NOMO-1 (cell line): ENCODE measurements around the gene SWAP70.
A peak's percentile ranks its signal among the peaks of the same experiment; 100 is the strongest.

ENCODE experiments used
- DNase-seq, 2 experiments: peaks; one replicate each; lab custom pipeline; 2025; ENCODE audit not compliant: unreplicated experiment in 2 of 2; lab: John Stamatoyannopoulos, UW

The SWAP70 gene

GRCh38 chr11:9651481-9651880 is 12.4 kb upstream of the SWAP70 start:
- no peak for DNase-seq

- DNase-seq: no peak
These were observed 11.8 kb upstream of the SWAP70 start for GRCh38 chr11:9651899-9652748.

GRCh38 chr11:9653871-9654270 is 10.0 kb upstream of the SWAP70 start:
- DNase-seq: no peak

- no peak for DNase-seq
These were observed 7.0 kb upstream of the SWAP70 start for GRCh38 chr11:9656864-9657263.

GRCh38 chr11:9657531-9657930 is 6.3 kb upstream of the SWAP70 start:
- DNase-seq: no peak

- no peak for DNase-seq
These were observed 3.0 kb upstream of the SWAP70 start for GRCh38 chr11:9660886-9661285.

- DNase-seq: peak; percentile 94 to 96
These were observed 1.6 kb upstream of the SWAP70 start for GRCh38 chr11:9662273-9662672.

- peak; percentile 31 to 50 for DNase-seq
These were observed 647 bp downstream of the SWAP70 start for GRCh38 chr11:9664276-9665171.

- no peak for DNase-seq
These were observed 1.9 kb downstream of the SWAP70 start for GRCh38 chr11:9665749-9666148.

GRCh38 chr11:9669954-9670353 is 6.1 kb downstream of the SWAP70 start:
- DNase-seq: no peak

- peak in 1 of 2 experiments; percentile 14 for DNase-seq
These were observed 8.5 kb downstream of the SWAP70 start for GRCh38 chr11:9672288-9672916.

- no peak for DNase-seq
These were observed 9.0 kb downstream of the SWAP70 start for GRCh38 chr11:9672918-9673317.

- DNase-seq: no peak
These were observed 11.8 kb downstream of the SWAP70 start for GRCh38 chr11:9675691-9676090.

- DNase-seq: no peak
These were observed 14.1 kb downstream of the SWAP70 start for GRCh38 chr11:9677951-9678350.

- DNase-seq: no peak
These were observed 14.7 kb downstream of the SWAP70 start for GRCh38 chr11:9678576-9678975.

- no peak for DNase-seq
These were observed 16.2 kb downstream of the SWAP70 start for GRCh38 chr11:9680028-9680427.

GRCh38 chr11:9681583-9682372 is 17.9 kb downstream of the SWAP70 start:
- no peak for DNase-seq

- no peak for DNase-seq
These were observed 24.0 kb downstream of the SWAP70 start for GRCh38 chr11:9687711-9688477.

GRCh38 chr11:9688716-9689511 is 25.0 kb downstream of the SWAP70 start:
- DNase-seq: peak; percentile 69 to 85
